Stimulated activated CD4-positive, alpha-beta T cell treated with anti-CD3 and anti-CD28 coated beads, Interleukin-2, amount 100 ng/mL, for 24 hours (primary cell): ENCODE results near the gene ZEB2.
A peak's percentile ranks its signal among the peaks of the same experiment; 100 is the strongest.

Source experiments
- DNase-seq, 2 donors: peaks; one replicate each; pipeline ENCODE4 v3.0.0-alpha.2; 2020

Gene ZEB2

GRCh38 chr2:144414324-144414845 lies 105.5 kb downstream of the ZEB2 start:
- peak in 1 of 2 donors; percentile 8 for DNase-seq

GRCh38 chr2:144412709-144413108 lies 107.2 kb downstream of the ZEB2 start:
- no peak for DNase-seq

- no peak for DNase-seq
These were observed 108.4 kb downstream of the ZEB2 start for GRCh38 chr2:144411473-144411872.

- no peak for DNase-seq
These were observed 110.7 kb downstream of the ZEB2 start for GRCh38 chr2:144409241-144409640.

GRCh38 chr2:144407262-144407661 lies 112.7 kb downstream of the ZEB2 start:
- DNase-seq: no peak

GRCh38 chr2:144405982-144406788 lies 113.7 kb downstream of the ZEB2 start:
- DNase-seq: no peak

GRCh38 chr2:144405321-144405720 lies 114.6 kb downstream of the ZEB2 start:
- no peak for DNase-seq

- DNase-seq: no peak
These were observed 115.2 kb downstream of the ZEB2 start for GRCh38 chr2:144404586-144405314.

- no peak for DNase-seq
These were observed 116.0 kb downstream of the ZEB2 start for GRCh38 chr2:144403933-144404332.

GRCh38 chr2:144402251-144402650 lies 117.7 kb downstream of the ZEB2 start:
- no peak for DNase-seq

GRCh38 chr2:144401036-144401435 lies 118.9 kb downstream of the ZEB2 start:
- no peak for DNase-seq

- no peak for DNase-seq
These were observed 123.6 kb downstream of the ZEB2 start for GRCh38 chr2:144396318-144396717.

GRCh38 chr2:144390424-144391020 lies 129.4 kb downstream of the ZEB2 start:
- DNase-seq: no peak

- no peak for DNase-seq
These were observed 130.0 kb downstream of the ZEB2 start for GRCh38 chr2:144389930-144390311.

- no peak for DNase-seq
These were observed 130.6 kb downstream of the ZEB2 start for GRCh38 chr2:144389151-144389929.

GRCh38 chr2:144385381-144385780 lies 134.5 kb downstream of the ZEB2 start:
- no peak for DNase-seq

- DNase-seq: no peak
These were observed 136.3 kb downstream of the ZEB2 start for GRCh38 chr2:144383571-144384100.

GRCh38 chr2:144382849-144383248 lies 137.1 kb downstream of the ZEB2 start:
- no peak for DNase-seq

- no peak for DNase-seq
These were observed 138.2 kb downstream of the ZEB2 start for GRCh38 chr2:144381716-144382115.

GRCh38 chr2:144379851-144380311 lies 140.0 kb downstream of the ZEB2 start:
- DNase-seq: no peak

GRCh38 chr2:144378551-144378950 lies 141.4 kb downstream of the ZEB2 start:
- DNase-seq: no peak

GRCh38 chr2:144377914-144378313 lies 142.0 kb downstream of the ZEB2 start:
- no peak for DNase-seq
